GM12801 (cell line): ENCODE measurements around the gene TUBA4A.

Experiments used
- CTCF ChIP-seq: IDR thresholded peaks from one replicate; pipeline ENCODE4 v1.5.1; 2011; ENCODE audit warnings: control low read depth; ENCODE audit not compliant: insufficient read length; ENCODE audit errors: extremely low read depth

The TUBA4A gene

DNA sequence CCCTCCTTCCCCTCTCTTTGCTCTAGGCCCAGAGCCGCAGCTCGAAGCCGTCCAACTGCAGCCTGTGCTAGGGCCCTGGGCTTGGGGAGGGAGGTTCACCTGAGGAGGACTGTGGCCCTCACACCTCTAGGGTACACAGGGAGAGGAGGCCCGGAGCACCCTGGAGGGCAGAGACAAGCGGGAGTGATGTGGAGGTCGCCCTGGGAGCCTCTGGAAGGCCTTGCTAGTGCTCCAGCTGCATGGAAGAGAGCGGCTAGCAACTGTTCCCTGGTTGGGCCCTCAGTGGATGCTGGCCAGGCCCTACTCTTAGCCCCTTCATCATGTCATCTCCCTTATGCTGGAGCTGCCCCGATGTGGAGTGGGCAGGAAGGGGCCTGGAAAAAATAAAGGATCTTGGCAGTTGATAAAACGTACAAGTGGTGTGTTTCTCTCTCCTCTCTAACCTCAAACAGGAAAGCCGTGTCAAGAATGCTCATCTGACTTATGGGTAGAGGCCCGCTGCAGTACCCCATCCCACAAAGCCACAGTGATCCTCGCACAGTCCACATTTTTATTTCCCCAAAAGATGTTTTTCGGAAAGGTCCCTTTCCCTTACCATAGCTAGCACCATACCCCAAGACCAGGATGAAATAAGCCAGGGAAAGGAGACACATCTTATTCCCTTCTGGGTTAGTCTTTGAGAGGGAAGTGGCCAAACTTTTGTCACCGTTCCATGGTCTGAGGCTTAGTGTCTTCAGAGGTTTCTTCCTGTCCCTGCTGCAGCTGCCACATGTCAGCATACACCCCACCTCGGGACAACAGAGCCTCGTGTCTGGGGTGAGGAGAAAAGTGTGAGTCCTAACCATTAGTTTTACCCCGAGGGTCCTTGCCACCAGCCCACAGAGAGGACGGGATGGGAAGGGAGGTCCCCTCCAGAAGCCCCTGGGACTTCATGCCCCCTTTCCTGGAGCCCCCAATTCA is 44.2 kb downstream of the TUBA4A start:
- no peak for TF ChIP-seq CTCF

DNA sequence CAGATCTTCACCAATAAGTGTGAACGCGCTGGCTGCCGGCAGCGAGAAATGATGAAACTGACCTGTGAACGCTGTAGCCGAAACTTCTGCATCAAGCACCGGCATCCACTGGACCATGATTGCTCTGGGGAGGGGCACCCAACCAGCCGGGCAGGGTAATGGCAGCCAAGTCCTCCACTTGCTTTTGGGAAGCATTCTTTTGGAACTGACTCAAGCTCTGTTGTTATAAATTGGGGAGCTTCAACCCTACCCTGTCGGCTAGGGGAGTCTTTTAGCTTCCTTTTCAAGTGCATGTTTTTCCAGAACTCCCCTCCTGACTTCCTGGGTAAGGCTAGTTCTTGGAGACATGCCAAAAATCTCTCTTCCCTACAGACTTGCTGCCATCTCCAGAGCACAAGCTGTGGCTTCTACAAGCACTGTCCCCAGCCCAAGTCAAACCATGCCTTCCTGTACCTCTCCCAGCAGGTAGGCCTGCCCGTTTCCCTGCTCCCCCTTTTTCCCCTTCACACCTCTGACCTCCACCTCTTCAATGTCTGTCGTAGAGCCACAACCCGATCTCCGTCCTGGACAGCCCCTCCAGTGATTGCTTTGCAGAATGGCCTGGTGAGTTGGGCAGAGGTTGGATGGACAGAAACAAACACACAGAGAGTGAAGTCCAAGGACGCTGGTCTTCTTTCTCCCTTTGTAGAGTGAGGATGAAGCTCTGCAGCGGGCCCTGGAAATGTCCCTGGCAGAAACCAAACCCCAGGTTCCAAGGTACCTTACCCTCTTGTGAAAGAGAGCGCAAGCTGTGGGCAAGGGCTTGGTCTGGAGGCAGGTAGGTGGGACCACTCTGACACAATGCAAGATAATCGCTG is 45.6 kb downstream of the TUBA4A start:
- no peak for TF ChIP-seq CTCF

GRCh38 chr2:219207134-219207883 is 46.4 kb downstream of the TUBA4A start:
- TF ChIP-seq CTCF, result no peak

GRCh38 chr2:219206328-219207133 is 47.2 kb downstream of the TUBA4A start, which contains the start of gene ZFAND2B:
Gene ZFAND2B (plus strand): TSS chr2:219206782. CDS start chr2:219206988, 206 bp downstream.
- no peak for TF ChIP-seq CTCF

- no peak for TF ChIP-seq CTCF
Observed at GRCh38 chr2:219205981-219206327, 47.8 kb downstream of the TUBA4A start.

DNA sequence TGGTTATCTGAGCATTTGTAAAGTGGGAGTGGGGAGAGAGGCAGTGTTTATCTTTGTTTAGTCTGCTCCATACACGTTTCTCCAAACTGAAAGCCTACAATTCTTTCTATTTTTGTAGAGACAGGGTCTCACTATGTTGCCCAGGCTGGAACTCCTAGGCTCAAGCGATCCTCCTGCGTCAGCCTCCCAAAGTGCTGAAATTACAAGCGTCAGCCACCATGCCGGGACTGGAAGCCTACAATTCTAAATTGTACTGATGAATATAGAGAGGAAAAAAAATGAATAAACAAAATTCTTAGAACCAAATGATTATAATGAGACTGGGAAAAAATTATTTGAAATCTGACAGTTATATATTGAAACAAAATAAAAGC is 48.6 kb downstream of the TUBA4A start:
- no peak for TF ChIP-seq CTCF
